ENCODE results near the gene PAPPA2.
A peak's percentile ranks its signal among the peaks of the same experiment; 100 is the strongest.

The PAPPA2 gene

GRCh38 chr1:176878750-176879536 is 416.0 kb downstream of the PAPPA2 start:
- Histone ChIP-seq H3K4me1 (ENCODE audit: insufficient read depth, low read length, severe bottlenecking) (no peaks in the 10 kb centered on the region), H3K79me2 (ENCODE audit: insufficient read depth, low read length) (no peaks in the 10 kb centered on the region), H3K36me3 (ENCODE audit: insufficient read depth, low read length) (no peaks in the 10 kb centered on the region), H2AFZ (ENCODE audit: low read length) (no peak overlapping the region), H3F3A (ENCODE audit: insufficient read depth, low read length) (no peaks in the 10 kb centered on the region), H3K9me3 (ENCODE audit: low read length) (no peaks in the 10 kb centered on the region), H3K27me3 (ENCODE audit: insufficient read depth, low read length) (no peaks in the 10 kb centered on the region), H3K27ac (ENCODE audit: low read depth, low read length, poor library complexity, severe bottlenecking) (no peak overlapping the region), H3K9me2 (ENCODE audit: low read depth, low read length) (no peaks in the 10 kb centered on the region), H3K4me3 (ENCODE audit: low read depth, low read length, poor library complexity, severe bottlenecking) (no peak overlapping the region), H3K4me2 (ENCODE audit: low read length) (no peak overlapping the region), H4K20me1 (ENCODE audit: insufficient read depth, low read length) (no peaks in the 10 kb centered on the region), H3K9ac (ENCODE audit: low read length) (no peak overlapping the region)
- TF ChIP-seq EZH2 (IDR thresholded peaks at IDR 0.05; ENCODE audit: borderline replicate concordance, low read length) (no peak), CTCF (IDR thresholded peaks at IDR 0.05; ENCODE audit: low read length) (peak; percentile 37; the same call in 1 of the 2 replicates)

- Histone ChIP-seq H2AFZ (ENCODE audit: low read length) (no peak overlapping the region), H3K27me3 (ENCODE audit: insufficient read depth, low read length) (no peaks in the 10 kb centered on the region), H3K9ac (ENCODE audit: low read length) (no peak overlapping the region), H3K36me3 (ENCODE audit: insufficient read depth, low read length) (no peaks in the 10 kb centered on the region), H3K4me3 (ENCODE audit: low read depth, low read length, poor library complexity, severe bottlenecking) (no peak overlapping the region), H3K79me2 (ENCODE audit: insufficient read depth, low read length) (no peaks in the 10 kb centered on the region), H3K9me2 (ENCODE audit: low read depth, low read length) (no peaks in the 10 kb centered on the region), H3K9me3 (ENCODE audit: low read length) (no peaks in the 10 kb centered on the region), H3K4me2 (ENCODE audit: low read length) (no peak overlapping the region), H3F3A (ENCODE audit: insufficient read depth, low read length) (no peaks in the 10 kb centered on the region), H4K20me1 (ENCODE audit: insufficient read depth, low read length) (no peaks in the 10 kb centered on the region), H3K27ac (ENCODE audit: low read depth, low read length, poor library complexity, severe bottlenecking) (no peak overlapping the region), H3K4me1 (ENCODE audit: insufficient read depth, low read length, severe bottlenecking) (no peaks in the 10 kb centered on the region)
- TF ChIP-seq EZH2 (IDR thresholded peaks at IDR 0.05; ENCODE audit: borderline replicate concordance, low read length) (no peak), CTCF (IDR thresholded peaks at IDR 0.05; ENCODE audit: low read length) (no peak)
Measured at GRCh38 chr1:176879784-176880620, 417.0 kb downstream of the PAPPA2 start.

- Histone ChIP-seq H3K27me3 (ENCODE audit: insufficient read depth, low read length) (no peaks in the 10 kb centered on the region), H3K27ac (ENCODE audit: low read depth, low read length, poor library complexity, severe bottlenecking) (no peak overlapping the region), H2AFZ (ENCODE audit: low read length) (no peak overlapping the region), H3F3A (ENCODE audit: insufficient read depth, low read length) (no peaks in the 10 kb centered on the region), H3K9ac (ENCODE audit: low read length) (no peak overlapping the region), H3K4me1 (ENCODE audit: insufficient read depth, low read length, severe bottlenecking) (no peaks in the 10 kb centered on the region), H4K20me1 (ENCODE audit: insufficient read depth, low read length) (no peaks in the 10 kb centered on the region), H3K79me2 (ENCODE audit: insufficient read depth, low read length) (no peaks in the 10 kb centered on the region), H3K4me2 (ENCODE audit: low read length) (no peak overlapping the region), H3K4me3 (ENCODE audit: low read depth, low read length, poor library complexity, severe bottlenecking) (no peak overlapping the region), H3K9me2 (ENCODE audit: low read depth, low read length) (no peaks in the 10 kb centered on the region), H3K9me3 (ENCODE audit: low read length) (no peaks in the 10 kb centered on the region), H3K36me3 (ENCODE audit: insufficient read depth, low read length) (no peaks in the 10 kb centered on the region)
- TF ChIP-seq EZH2 (IDR thresholded peaks at IDR 0.05; ENCODE audit: borderline replicate concordance, low read length) (no peak), CTCF (IDR thresholded peaks at IDR 0.05; ENCODE audit: low read length) (peak; percentile 93)
Measured at GRCh38 chr1:176880955-176881595, 418.1 kb downstream of the PAPPA2 start.
